GM13976 (cell line): ENCODE data around the gene MSI2.

Source experiments
- DNase-seq: peaks from one replicate; pipeline ENCODE4 v3.0.0; 2012; ENCODE audit warnings: low spot score
- in situ Hi-C: fragments of 300-500 bp; cut with MboI; formaldehyde crosslinking; loops from one replicate; pipeline ENCODE4 v1.12.0; 2022; ENCODE audit warnings: low sequenced_read_pairs, mixed read lengths, inconsistent platforms; ENCODE audit not compliant: unreplicated experiment
- TF ChIP-seq, protein P1 (sequence below): IDR thresholded peaks from 2 replicates; pipeline ENCODE4 v1.5.1; 2012; ENCODE audit warnings: borderline replicate concordance, mild to moderate bottlenecking; ENCODE audit not compliant: insufficient read depth; ENCODE audit errors: extremely low read depth, missing control alignments, control extremely low read depth

Gene MSI2

DNA sequence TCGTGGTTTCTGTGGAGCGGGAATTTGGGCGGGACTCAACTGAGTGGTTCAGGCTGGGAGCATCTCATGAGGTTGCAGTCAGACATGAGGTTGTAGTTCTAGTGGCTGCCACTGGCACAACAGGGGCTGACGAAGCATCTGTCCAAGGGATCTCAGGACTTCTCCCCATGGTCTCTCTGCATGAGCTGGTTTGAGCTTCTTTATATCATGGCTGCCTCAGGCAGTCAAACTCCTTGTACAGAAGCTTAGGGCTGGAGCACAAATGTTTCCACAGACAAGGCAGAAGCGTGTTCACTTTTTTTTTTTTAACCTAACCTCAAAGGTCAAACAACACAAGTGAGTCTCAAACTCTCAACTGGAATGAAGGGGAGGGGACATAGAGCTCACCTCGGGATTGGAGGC lies 243.3 kb downstream of the MSI2 start:
- in situ Hi-C loops: no loop called here
- TF ChIP-seq, protein P1, sequence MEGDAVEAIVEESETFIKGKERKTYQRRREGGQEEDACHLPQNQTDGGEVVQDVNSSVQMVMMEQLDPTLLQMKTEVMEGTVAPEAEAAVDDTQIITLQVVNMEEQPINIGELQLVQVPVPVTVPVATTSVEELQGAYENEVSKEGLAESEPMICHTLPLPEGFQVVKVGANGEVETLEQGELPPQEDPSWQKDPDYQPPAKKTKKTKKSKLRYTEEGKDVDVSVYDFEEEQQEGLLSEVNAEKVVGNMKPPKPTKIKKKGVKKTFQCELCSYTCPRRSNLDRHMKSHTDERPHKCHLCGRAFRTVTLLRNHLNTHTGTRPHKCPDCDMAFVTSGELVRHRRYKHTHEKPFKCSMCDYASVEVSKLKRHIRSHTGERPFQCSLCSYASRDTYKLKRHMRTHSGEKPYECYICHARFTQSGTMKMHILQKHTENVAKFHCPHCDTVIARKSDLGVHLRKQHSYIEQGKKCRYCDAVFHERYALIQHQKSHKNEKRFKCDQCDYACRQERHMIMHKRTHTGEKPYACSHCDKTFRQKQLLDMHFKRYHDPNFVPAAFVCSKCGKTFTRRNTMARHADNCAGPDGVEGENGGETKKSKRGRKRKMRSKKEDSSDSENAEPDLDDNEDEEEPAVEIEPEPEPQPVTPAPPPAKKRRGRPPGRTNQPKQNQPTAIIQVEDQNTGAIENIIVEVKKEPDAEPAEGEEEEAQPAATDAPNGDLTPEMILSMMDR: no peak
- DNase-seq: no peak

DNA sequence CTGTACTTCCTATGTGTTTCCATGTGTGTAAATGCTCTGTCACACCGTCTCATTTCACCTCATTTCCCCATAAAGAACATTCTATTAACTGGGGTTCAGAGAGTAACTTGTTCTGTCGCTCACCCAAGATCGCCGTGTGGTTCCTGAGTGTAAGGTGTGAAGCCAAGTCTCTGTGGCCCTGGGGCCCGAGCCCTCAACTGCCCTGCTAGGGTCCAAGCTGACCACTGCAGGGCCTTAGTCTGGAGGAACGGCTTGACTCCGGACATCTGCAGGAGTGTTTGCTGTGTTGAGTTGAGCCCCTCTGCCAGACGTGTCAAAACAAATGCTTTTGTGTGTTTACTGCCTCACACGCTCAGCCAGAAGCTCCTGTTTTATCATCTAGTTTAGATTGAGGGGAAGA lies 244.7 kb downstream of the MSI2 start:
- in situ Hi-C loops: no loop called here
- DNase-seq: no peak
- TF ChIP-seq, protein P1: no peak

DNA sequence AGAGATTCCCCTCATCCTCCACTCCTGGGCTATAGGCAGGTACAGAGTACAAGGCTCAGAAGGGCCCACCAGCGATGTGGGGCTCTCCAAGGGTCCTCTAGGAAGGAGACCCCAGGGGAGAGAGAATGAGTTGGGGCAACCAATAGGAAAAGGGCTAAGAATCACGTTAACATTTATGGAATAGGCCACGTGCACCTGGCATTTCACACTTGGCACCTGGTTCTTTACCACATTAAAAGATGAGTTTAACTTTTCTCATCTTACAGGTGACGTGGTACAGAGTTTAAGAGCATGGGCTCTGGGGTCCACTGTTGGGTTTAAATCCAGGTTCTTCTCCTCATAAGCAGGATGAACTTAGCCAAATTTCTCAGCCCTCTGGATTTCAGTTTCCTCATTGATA lies 245.7 kb downstream of the MSI2 start:
- DNase-seq: no peak
- TF ChIP-seq, protein P1: no peak
- in situ Hi-C loops: no loop called here

DNA sequence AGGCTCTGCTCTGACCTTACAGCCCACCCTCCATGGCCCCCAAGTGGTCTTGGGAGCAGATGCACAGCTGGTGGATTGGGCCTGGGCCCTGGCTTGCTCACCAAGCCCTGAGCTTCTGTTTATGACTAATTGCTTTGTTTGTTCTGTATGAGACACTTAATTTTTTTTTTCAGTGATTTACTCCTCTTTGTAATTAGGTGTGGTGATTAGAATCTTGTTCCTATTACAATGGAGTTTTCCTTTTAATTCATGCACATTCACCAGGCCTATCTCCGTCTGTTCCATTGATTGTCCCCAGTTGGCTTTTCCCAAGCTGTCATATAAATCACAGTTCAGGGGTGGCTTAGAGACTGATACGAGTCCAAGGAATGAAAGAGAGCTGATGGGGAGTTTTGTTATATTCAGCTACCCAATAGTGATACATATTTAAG lies 246.5 kb downstream of the MSI2 start:
- TF ChIP-seq, protein P1: no peak
- in situ Hi-C loops: no loop called here
- DNase-seq: no peak

DNA sequence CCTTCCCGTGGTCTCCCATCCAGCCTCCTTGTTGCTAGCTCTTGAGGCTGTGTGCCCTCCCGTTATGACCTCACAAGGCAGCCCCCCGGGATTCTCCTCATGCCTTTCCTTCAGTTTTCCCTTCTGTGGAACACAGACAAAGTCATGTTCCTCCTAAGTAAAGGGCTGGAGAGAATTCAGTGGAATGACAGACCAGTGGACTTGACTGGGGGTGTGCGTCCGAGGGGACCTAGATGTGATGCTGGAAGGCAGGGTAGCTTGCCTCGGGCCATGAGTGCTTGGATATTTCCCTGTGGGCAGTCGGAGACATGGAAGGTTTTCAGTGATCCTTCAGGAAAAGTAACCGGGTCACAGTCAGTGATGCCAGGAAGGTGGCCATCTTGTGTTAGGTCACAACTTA lies 247.9 kb downstream of the MSI2 start:
- DNase-seq: no peak
- in situ Hi-C loops: no loop called here
- TF ChIP-seq, protein P1: no peak

DNA sequence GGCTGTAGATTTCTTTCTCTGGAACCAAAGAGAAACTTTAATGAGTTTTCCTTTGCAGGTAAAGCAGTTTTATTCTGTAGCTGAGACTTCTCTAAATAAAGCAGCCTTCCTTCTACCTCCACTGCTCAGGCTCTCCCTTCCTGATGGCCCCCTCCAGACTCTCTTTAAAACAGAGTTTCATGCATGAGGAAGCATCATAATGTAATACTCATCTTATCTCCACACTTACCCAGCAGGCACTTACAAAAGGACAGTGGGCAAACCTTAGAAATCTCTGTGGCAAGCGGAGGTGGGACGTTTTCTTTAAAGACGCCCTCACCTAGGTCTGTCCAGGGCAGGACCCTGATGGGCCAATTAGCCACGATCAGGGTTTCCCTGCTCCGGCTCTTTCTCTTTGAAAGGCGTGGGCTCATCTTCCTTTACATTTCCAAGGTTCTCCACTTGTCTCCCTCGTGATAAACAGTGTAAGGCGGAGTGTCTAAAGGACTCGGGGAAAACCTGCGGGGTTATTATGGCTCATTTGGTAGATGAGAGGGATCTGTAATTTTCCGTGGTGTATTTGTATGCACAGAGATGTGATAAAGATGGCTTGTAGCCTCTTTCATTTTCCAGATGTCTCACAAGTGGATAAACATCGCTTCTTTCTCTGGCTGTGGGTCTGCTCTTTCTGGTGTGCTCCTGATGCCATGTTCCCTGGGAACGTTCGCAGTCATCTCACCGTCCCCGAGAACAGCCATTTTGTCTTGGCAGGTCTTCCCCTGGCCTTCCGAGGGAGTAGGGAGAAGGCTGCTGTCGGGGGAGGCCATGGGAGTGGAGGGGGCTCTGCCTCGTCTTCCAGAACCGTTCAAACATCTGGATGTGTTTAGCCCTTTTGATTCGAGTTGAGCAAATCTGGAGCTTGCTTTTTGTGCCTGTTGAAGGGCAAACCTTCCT lies 249.8 kb downstream of the MSI2 start:
- DNase-seq: no peak

More for the DNA sequence above, 249.8 kb downstream of the MSI2 start:
- in situ Hi-C loops: no loop called here
- TF ChIP-seq, protein P1: no peak
